B cell (primary cell): ENCODE data around the gene DENND2C.

Experiments used
- EZH2 ChIP-seq: IDR thresholded peaks from 2 replicates; pipeline ENCODE4 v1.6.1; 2012; ENCODE audit warnings: borderline replicate concordance, low read depth, mild to moderate bottlenecking, moderate library complexity, low read length; ENCODE audit not compliant: insufficient read depth, poor library complexity, severe bottlenecking
- TF ChIP-seq, protein P1 (sequence below): fragments of 200-600 bp; IDR thresholded peaks from one replicate; pipeline ENCODE4 v1.8.0; 2022; ENCODE audit warnings: antibody characterized with exemption, mild to moderate bottlenecking

- no peak for TF ChIP-seq EZH2
- TF ChIP-seq, protein P1, sequence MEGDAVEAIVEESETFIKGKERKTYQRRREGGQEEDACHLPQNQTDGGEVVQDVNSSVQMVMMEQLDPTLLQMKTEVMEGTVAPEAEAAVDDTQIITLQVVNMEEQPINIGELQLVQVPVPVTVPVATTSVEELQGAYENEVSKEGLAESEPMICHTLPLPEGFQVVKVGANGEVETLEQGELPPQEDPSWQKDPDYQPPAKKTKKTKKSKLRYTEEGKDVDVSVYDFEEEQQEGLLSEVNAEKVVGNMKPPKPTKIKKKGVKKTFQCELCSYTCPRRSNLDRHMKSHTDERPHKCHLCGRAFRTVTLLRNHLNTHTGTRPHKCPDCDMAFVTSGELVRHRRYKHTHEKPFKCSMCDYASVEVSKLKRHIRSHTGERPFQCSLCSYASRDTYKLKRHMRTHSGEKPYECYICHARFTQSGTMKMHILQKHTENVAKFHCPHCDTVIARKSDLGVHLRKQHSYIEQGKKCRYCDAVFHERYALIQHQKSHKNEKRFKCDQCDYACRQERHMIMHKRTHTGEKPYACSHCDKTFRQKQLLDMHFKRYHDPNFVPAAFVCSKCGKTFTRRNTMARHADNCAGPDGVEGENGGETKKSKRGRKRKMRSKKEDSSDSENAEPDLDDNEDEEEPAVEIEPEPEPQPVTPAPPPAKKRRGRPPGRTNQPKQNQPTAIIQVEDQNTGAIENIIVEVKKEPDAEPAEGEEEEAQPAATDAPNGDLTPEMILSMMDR: no peak
Measured at GRCh38 chr1:114668373-114668772, 1.5 kb downstream of the DENND2C start.
